WTC11 (cell line): ENCODE results near the gene B3GNT4.

ENCODE experiments used
- ELF4 ChIP-seq: sonication (generic); formaldehyde crosslinking; IDR thresholded peaks from 2 replicates; pipeline ENCODE4 v1.8.1; 2022; ENCODE audit warnings: low read depth, mild to moderate bottlenecking, moderate library complexity, missing genetic modification reagents
- PREB ChIP-seq: sonication (generic); formaldehyde crosslinking; IDR thresholded peaks from 2 replicates; pipeline ENCODE4 v1.8.1; 2022; ENCODE audit warnings: mild to moderate bottlenecking, missing genetic modification reagents, moderate library complexity, borderline replicate concordance

GRCh38 chr12:122216445-122216844, 12.9 kb downstream of the B3GNT4 start:
- TF ChIP-seq ELF4 (CRISPR knock-in tag) = no peak
- no peak for TF ChIP-seq PREB
